Testis (tissue), 3 donors: Measurements from ENCODE around the gene NFATC2. TPM values are rescaled to one million over a fixed set of nuclear protein-coding genes. Genes with fewer than 3 reads are reported as not detected.

ENCODE experiments used
- DNase-seq: peaks from one replicate; pipeline ENCODE4 v3.0.0-alpha.2; 2019
- H3K27ac ChIP-seq, 2 donors: fragments of 200-600 bp; sonication (generic); one replicate each; pipeline ENCODE4 v1.5.1; 2019
- H3K27me3 ChIP-seq: fragments of 200-600 bp; sonication (generic); one replicate; pipeline ENCODE4 v1.5.1; 2019
- H3K36me3 ChIP-seq: fragments of 200-600 bp; sonication (generic); one replicate; pipeline ENCODE4 v1.5.1; 2017; ENCODE audit warnings: low read depth; ENCODE audit errors: missing control alignments
- H3K4me1 ChIP-seq: fragments of 200-600 bp; sonication (generic); one replicate; pipeline ENCODE4 v1.5.1; 2019
- H3K4me3 ChIP-seq, 2 donors: fragments of 200-600 bp; sonication (generic); one replicate each; pipeline ENCODE4 v1.5.1; 2017 to 2019
- H3K9me3 ChIP-seq: fragments of 200-600 bp; sonication (generic); one replicate; pipeline ENCODE4 v1.5.1; 2017
- POLR2A ChIP-seq: fragments of 450-650 bp; IDR thresholded peaks from one replicate; pipeline ENCODE4 v1.6.1; 2017; ENCODE audit warnings: antibody characterized with exemption, mild to moderate bottlenecking, moderate library complexity
- WGBS, 2 donors: methylation state at CpG; one replicate each; pipeline ENCODE4 v1.1.5; 2018; 5-methylcytosine and 5-hydroxymethylcytosine counted together
- intact Hi-C: fragments of 100-400 bp; cut with DNase I; formaldehyde crosslinking; loops from one replicate; pipeline ENCODE4 v1.15.1; 2023; ENCODE audit warnings: low total_unique reads
- polyA plus RNA-seq: library from polyadenylated mRNA; stranded (reverse); fragments of 350-450 nt; fragmentation: Illumina TruSeq; extraction: RNeasy Lipid Tissue Mini Kit (QIAGEN cat#74804); gene quantifications from one replicate; pipeline ENCODE4 v1.2.3, GENCODE V29; 2014; ENCODE audit warnings: low read depth, low replicate concordance; ENCODE audit not compliant: insufficient read depth
- total RNA-seq, 2 donors: library from RNA; depleted of rRNA; stranded (reverse); fragments of >200 nt; gene quantifications; one replicate each; pipeline ENCODE4 v1.2.3, GENCODE V29; 2016
- TF ChIP-seq, protein P1 (sequence below), 3 experiments: fragments of 450-650 bp in 2 of 3; fragments of 200-600 bp in 1 of 3; sonication (generic) in 1 of 3; IDR thresholded peaks; one replicate each; pipeline ENCODE4 v1.5.1; 2016 to 2019; ENCODE audit warnings: antibody characterized with exemption in 3 of 3, mild to moderate bottlenecking in 2 of 3, moderate library complexity in 1 of 3

NFATC2 gene
- total and polyA plus RNA-seq, 3 donors from 2014 or later, result 5.4 to 7.5 (median 6.5) TPM

DNA sequence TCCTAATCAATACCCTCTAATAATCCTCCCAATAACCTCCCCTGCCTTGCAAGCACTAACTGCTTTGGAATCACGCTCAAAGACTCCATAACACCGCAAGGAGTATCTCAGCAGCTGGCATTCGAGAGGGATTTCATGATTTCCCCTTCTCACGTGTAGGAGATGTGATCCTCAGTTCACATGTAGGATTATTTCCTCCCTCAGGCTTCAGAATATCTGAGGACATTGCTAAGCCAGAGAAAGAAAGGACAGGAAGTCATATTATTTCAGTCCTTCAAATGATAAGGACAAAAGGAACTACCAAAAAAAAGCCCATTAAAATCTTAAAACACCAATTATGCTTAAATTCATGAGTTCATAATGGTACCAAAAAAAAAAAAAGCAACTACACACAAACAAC lies 122.9 kb downstream of the NFATC2 start:
- intact Hi-C loops, result no loop called here
- Histone ChIP-seq H3K36me3 (no peaks in the 10 kb centered on the region), H3K9me3 (no peaks in the 10 kb centered on the region), H3K27me3 (no peaks in the 10 kb centered on the region), H3K4me1 (no peaks in the 10 kb centered on the region), H3K4me3 (no peak overlapping the region), H3K27ac (no peak overlapping the region)
- 86 to 87% methylated on average over 4 of the region's 4 CpGs for WGBS, 2 donors
- TF ChIP-seq POLR2A, result no peak
- TF ChIP-seq, protein P1, sequence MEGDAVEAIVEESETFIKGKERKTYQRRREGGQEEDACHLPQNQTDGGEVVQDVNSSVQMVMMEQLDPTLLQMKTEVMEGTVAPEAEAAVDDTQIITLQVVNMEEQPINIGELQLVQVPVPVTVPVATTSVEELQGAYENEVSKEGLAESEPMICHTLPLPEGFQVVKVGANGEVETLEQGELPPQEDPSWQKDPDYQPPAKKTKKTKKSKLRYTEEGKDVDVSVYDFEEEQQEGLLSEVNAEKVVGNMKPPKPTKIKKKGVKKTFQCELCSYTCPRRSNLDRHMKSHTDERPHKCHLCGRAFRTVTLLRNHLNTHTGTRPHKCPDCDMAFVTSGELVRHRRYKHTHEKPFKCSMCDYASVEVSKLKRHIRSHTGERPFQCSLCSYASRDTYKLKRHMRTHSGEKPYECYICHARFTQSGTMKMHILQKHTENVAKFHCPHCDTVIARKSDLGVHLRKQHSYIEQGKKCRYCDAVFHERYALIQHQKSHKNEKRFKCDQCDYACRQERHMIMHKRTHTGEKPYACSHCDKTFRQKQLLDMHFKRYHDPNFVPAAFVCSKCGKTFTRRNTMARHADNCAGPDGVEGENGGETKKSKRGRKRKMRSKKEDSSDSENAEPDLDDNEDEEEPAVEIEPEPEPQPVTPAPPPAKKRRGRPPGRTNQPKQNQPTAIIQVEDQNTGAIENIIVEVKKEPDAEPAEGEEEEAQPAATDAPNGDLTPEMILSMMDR (IDR thresholded peaks at IDR 0.05), result no peak
- no peak for DNase-seq

DNA sequence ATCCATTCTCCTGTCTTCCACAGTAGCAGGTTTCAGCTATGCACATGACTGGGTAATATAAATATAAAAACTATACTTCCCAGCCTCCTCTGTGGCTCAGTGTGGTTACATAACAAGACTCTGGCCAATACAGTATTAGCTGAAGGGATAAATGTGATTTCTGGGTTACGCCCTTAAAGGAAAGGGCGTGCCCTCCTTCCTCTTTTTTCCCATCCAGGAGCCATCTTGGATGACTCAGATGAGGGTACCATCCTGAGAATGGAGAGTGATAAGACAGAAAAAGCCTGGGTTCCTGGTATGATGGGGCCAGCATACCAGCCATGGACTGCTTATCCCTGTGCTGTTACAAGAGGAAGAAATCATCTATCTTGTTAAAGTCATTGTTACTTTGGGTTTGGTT lies 123.3 kb downstream of the NFATC2 start:
- Histone ChIP-seq H3K27me3 (no peaks in the 10 kb centered on the region), H3K4me3 (no peak overlapping the region), H3K27ac (no peak overlapping the region), H3K9me3 (no peaks in the 10 kb centered on the region), H3K36me3 (no peaks in the 10 kb centered on the region), H3K4me1 (no peaks in the 10 kb centered on the region)
- no peak for TF ChIP-seq POLR2A
- TF ChIP-seq, protein P1 (IDR thresholded peaks at IDR 0.05), result no peak
- intact Hi-C loops, result no loop called here
- no peak for DNase-seq
- 88 to 100% methylated on average over 2 of the region's 2 CpGs for WGBS, 2 donors

DNA sequence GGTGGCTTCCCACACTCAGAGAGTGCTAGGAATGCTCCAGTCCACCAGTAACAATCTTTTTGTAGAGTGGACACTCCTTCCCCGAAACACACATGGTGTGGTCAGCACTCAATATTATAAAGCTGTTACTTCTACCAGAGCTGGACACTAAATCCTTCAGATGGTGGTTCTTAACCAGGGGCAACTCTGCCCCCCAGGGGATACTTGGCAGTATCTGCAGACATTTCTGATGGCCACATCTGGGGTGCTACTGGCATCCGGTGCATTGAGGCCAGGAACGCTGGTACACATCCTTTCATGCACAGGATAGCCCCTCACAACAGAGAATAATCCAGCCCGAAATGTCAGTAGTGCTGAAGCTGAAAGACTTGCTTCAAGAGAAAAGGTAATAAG lies 124.4 kb downstream of the NFATC2 start:
- Histone ChIP-seq H3K9me3 (no peaks in the 10 kb centered on the region), H3K27ac (no peak overlapping the region), H3K4me3 (no peak overlapping the region), H3K36me3 (no peaks in the 10 kb centered on the region), H3K27me3 (no peaks in the 10 kb centered on the region), H3K4me1 (peaks cover under 1% of the 10 kb centered on the region)
- TF ChIP-seq, protein P1 (IDR thresholded peaks at IDR 0.05), result no peak
- no peak for DNase-seq
- intact Hi-C loops, result no loop called here
- WGBS, 2 donors, result 76 to 90% methylated on average over 4 of the region's 4 CpGs

DNA sequence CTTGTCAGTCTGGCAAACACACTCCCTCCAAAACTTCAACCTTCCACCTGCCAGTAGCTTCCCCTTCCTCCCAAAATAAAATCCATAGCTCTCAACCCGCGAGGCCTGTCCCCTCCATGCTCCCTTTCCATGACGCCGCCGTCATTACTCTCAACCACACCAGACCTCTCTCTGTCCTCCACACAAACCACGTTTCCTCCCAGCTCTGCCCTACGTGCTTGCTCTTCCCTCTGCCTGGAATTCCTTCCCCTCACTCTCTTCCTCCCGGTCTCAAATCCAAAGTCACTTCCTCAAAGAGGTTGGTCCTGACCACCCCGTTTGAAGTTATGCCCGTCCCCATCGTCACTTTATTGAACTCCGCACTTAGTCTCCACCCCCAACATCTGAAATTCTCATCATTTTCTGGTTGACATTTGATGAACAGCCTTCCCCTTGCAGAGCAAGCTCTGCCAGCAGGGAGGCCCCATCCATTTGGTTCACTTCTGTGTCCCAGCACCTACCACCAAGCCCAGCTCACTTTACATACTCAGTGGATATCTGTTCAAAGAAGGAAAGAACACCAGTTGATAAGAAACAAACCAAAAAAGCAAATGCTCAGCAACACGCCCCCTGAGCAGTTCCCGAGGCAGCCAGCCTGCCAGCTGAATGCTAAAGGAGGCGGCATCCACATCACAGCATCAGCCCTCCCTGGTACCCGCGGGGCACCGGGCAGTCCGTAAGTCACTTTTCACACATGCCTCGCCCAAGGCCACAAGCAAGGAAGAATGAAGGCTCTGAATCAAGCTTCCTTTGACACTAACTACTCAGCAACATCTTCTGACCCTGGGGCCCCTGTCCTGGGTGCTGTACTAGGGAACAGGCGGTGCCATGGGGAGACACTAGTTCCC lies 125.0 kb downstream of the NFATC2 start:
- Histone ChIP-seq H3K4me3 (no peak overlapping the region), H3K4me1 (peaks cover 5% of the 10 kb centered on the region), H3K27ac (no peak overlapping the region), H3K27me3 (no peaks in the 10 kb centered on the region), H3K9me3 (no peaks in the 10 kb centered on the region), H3K36me3 (no peaks in the 10 kb centered on the region)
- no peak for DNase-seq
- no peak for TF ChIP-seq POLR2A
- TF ChIP-seq, protein P1 (IDR thresholded peaks at IDR 0.05), result no peak
- intact Hi-C loops, result no loop called here
- WGBS, 2 donors, result 77 to 78% methylated on average over 20 to 21 of the region's 21 CpGs
